Activated B cell treated with CpG ODN at 0.5 μM for 24 hours (primary cell): ENCODE results near the gene NOL4L. TPM values are rescaled to one million over a fixed set of nuclear protein-coding genes. Genes with fewer than 3 reads are reported as not detected.

ENCODE experiments used
- ATAC-seq: fragments of 200-7000 bp; cut with Tn5 transposase; one replicate; pipeline ENCODE4 v1.10.0; 2021; ENCODE audit warnings: low read depth, mild to moderate bottlenecking, moderate library complexity
- CTCF ChIA-PET: fragments of 350-600 bp; sonication (Branson Sonifier 250); formaldehyde crosslinking; loops from one replicate; lab custom pipeline; 2021; ENCODE audit warnings: antibody characterized with exemption; lab: Charles Lee
- POLR2A ChIA-PET: fragments of 350-600 bp; sonication (Branson Sonifier 250); formaldehyde crosslinking; loops from one replicate; lab custom pipeline; 2021; ENCODE audit warnings: antibody characterized with exemption; lab: Charles Lee
- DNase-seq: peaks from one replicate; pipeline ENCODE4 v3.0.0; 2022
- H3K27ac Mint-ChIP-seq: one replicate; pipeline ENCODE4 v1.8.0; 2020; ENCODE audit warnings: mixed read lengths
- H3K27me3 Mint-ChIP-seq: one replicate; pipeline ENCODE4 v1.8.0; 2021; ENCODE audit warnings: mixed read lengths
- H3K36me3 Mint-ChIP-seq: one replicate; pipeline ENCODE4 v1.8.0; 2021; ENCODE audit warnings: low read depth, mixed read lengths
- H3K4me1 Mint-ChIP-seq: one replicate; pipeline ENCODE4 v1.8.0; 2021; ENCODE audit warnings: mixed read lengths
- H3K4me3 Mint-ChIP-seq: one replicate; pipeline ENCODE4 v1.8.0; 2020; ENCODE audit warnings: mild to moderate bottlenecking, mixed read lengths
- H3K9me3 Mint-ChIP-seq: one replicate; pipeline ENCODE4 v1.8.0; 2020; ENCODE audit warnings: mixed read lengths
- CTCF ChIP-seq: fragments of 200-600 bp; IDR thresholded peaks from one replicate; pipeline ENCODE4 v1.8.0; 2022; ENCODE audit warnings: antibody characterized with exemption, mild to moderate bottlenecking
- intact Hi-C: fragments of 100-400 bp; cut with micrococcal nuclease; formaldehyde crosslinking; loops from one replicate; pipeline ENCODE4 v1.15.1; 2024
- total RNA-seq: library from RNA; stranded (reverse); gene quantifications from 2 replicates; pipeline ENCODE4 v1.2.3, GENCODE V29; 2022

The NOL4L gene
- total RNA-seq, 1 donor from 2014 or later = 4.7 TPM

- Mint-ChIP-seq H3K27me3 (no peaks in the 10 kb centered on the region), H3K9me3 (no peaks in the 10 kb centered on the region), H3K36me3 (peaks cover 92% of the 10 kb centered on the region), H3K27ac (no peak overlapping the region), H3K4me3 (no peak overlapping the region), H3K4me1 (no peaks in the 10 kb centered on the region)
- DNase-seq (no peak), ATAC-seq (no peak)
- intact Hi-C loops = loop anchor here (5.0 kb wide), 2 partner anchors 51 to 99 kb away; no protein-coding TSS in a partner anchor
- POLR2A ChIA-PET = no interaction called here
- no peak for TF ChIP-seq CTCF
- CTCF ChIA-PET = no interaction called here
Observed at GRCh38 chr20:32436142-32436861, 148.8 kb downstream of the NOL4L start.

- H3K27me3 Mint-ChIP-seq = no peaks in the 10 kb centered on the region
- H3K27ac Mint-ChIP-seq = no peak overlapping the region
- H3K4me3 Mint-ChIP-seq = no peak overlapping the region
- TF ChIP-seq CTCF = no peak
- H3K9me3 Mint-ChIP-seq = no peaks in the 10 kb centered on the region
- ChIA-PET CTCF (no interaction called here), POLR2A (interaction anchor here (0.6 kb wide), 1 partner anchor 77 kb away, joined by 3 read pairs; no protein-coding TSS in a partner anchor)
- intact Hi-C loops = loop anchor here (5.0 kb wide), 2 partner anchors 52 to 98 kb away; no protein-coding TSS in a partner anchor
- DNase-seq (no peak), ATAC-seq (no peak)
- no peaks in the 10 kb centered on the region for H3K4me1 Mint-ChIP-seq
- peaks cover 92% of the 10 kb centered on the region for H3K36me3 Mint-ChIP-seq
Observed at GRCh38 chr20:32435449-32436107, 149.6 kb downstream of the NOL4L start.

- no peak for TF ChIP-seq CTCF
- no peaks in the 10 kb centered on the region for H3K27me3 Mint-ChIP-seq
- peaks cover 98% of the 10 kb centered on the region for H3K36me3 Mint-ChIP-seq
- no peak overlapping the region for H3K27ac Mint-ChIP-seq
- intact Hi-C loops = no loop called here
- ATAC-seq (no peak), DNase-seq (no peak)
- H3K9me3 Mint-ChIP-seq = no peaks in the 10 kb centered on the region
- POLR2A ChIA-PET = no interaction called here
- CTCF ChIA-PET = no interaction called here
- H3K4me3 Mint-ChIP-seq = no peak overlapping the region
- H3K4me1 Mint-ChIP-seq = no peaks in the 10 kb centered on the region
Observed at GRCh38 chr20:32434434-32434833, 150.7 kb downstream of the NOL4L start.

DNA sequence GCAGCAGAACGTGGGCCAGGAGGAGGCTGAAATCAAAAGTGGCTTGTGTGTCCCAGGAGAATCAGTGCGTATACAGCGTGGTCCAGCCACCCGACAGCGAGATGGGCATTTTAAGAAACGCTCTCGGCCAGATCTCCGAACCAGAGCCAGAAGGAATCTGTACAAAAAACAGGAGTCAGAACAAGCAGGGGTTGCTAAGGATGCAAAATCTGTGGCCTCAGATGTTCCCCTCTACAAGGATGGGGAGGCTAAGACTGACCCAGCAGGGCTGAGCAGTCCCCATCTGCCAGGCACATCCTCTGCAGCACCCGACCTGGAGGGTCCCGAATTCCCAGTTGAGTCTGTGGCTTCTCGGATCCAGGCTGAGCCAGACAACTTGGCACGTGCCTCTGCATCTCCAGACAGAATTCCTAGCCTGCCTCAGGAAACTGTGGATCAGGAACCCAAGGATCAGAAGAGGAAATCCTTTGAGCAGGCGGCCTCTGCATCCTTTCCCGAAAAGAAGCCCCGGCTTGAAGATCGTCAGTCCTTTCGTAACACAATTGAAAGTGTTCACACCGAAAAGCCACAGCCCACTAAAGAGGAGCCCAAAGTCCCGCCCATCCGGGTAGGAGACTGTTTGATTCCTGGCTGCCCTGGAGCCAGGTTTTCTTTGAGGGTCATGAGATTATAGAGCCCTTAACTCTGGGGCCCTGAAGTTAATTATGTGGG lies 151.7 kb downstream of the NOL4L start:
- no peaks in the 10 kb centered on the region for H3K27me3 Mint-ChIP-seq
- ChIA-PET POLR2A (no interaction called here), CTCF (no interaction called here)
- ATAC-seq = no peak
- H3K36me3 Mint-ChIP-seq = peaks cover 98% of the 10 kb centered on the region
- intact Hi-C loops = no loop called here
- no peak overlapping the region for H3K4me3 Mint-ChIP-seq
- no peak for TF ChIP-seq CTCF
- no peaks in the 10 kb centered on the region for H3K4me1 Mint-ChIP-seq
- no peaks in the 10 kb centered on the region for H3K9me3 Mint-ChIP-seq
- H3K27ac Mint-ChIP-seq = no peak overlapping the region
- no peak for DNase-seq

DNA sequence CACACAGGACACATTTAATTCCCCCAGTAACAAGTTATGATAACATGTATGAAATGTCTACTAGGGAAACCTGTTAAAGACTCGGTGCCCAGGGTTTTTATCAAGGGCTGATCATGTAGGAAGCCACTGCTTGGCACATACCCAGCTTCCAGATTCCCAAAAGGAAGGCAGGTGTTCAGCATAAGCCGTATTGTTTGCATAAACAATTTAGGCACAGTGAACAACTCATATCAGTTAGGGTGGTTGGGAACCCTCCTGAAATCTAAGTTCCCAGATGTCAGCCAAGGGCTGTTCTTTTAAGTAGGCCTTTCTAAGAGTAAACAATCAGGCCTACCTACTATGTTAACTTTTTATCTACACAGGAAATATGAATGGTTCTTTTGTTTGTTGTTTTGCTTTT lies 152.9 kb downstream of the NOL4L start:
- TF ChIP-seq CTCF = no peak
- intact Hi-C loops = no loop called here

More for the DNA sequence above, 152.9 kb downstream of the NOL4L start:
- H3K36me3 Mint-ChIP-seq = peaks cover 99% of the 10 kb centered on the region
- no peaks in the 10 kb centered on the region for H3K9me3 Mint-ChIP-seq
- ChIA-PET POLR2A (no interaction called here), CTCF (interaction anchor here (0.9 kb wide), 1 partner anchor 11 kb away, joined by 3 read pairs; no protein-coding TSS in a partner anchor)
- no peak for ATAC-seq
- H3K4me3 Mint-ChIP-seq = no peak overlapping the region
- H3K27me3 Mint-ChIP-seq = no peaks in the 10 kb centered on the region
- no peak overlapping the region for H3K27ac Mint-ChIP-seq
- no peaks in the 10 kb centered on the region for H3K4me1 Mint-ChIP-seq
- no peak for DNase-seq
